PC-3 (cell line): Measurements from ENCODE around the gene KRT17. TPM values are rescaled to one million over a fixed set of nuclear protein-coding genes. Genes with fewer than 3 reads are reported as not detected.
"Not testable (repeated sequence)": the region's sequence is repeated elsewhere in the genome, so short reads cannot be mapped to it uniquely, and the experiment has no call there.

Experiments used
- ATAC-seq: fragments of 200-7000 bp; cut with Tn5 transposase; 2 replicates; pipeline ENCODE4 v1.9.1; 2020; ENCODE audit warnings: mild to moderate bottlenecking, moderate library complexity
- BruUV-seq: library from RNA; stranded (reverse); fragments of 400-500 nt; replicated peaks from 2 replicates; lab custom pipeline; 2021; lab: Mats Ljungman, UMichigan
- CTCF ChIA-PET: fragments of 300-600 bp; sonication (Branson Sonifier 250); formaldehyde crosslinking; loops from one replicate; lab custom pipeline; 2022; ENCODE audit warnings: antibody characterized with exemption; lab: Charles Lee
- POLR2A ChIA-PET: fragments of 300-600 bp; sonication (Branson Sonifier 250); formaldehyde crosslinking; loops from one replicate; lab custom pipeline; 2022; ENCODE audit warnings: antibody characterized with exemption; ENCODE audit not compliant: unreplicated experiment; lab: Charles Lee
- DNase-seq: peaks from one replicate; pipeline ENCODE4 v3.0.0-alpha.2; 2015
- H2AFZ ChIP-seq: fragments of 300-600 bp; sonication (generic); 2 replicates; pipeline ENCODE4 v1.6.0; 2016; ENCODE audit warnings: antibody characterized with exemption, low read length
- H3F3A ChIP-seq: fragments of 300-600 bp; sonication (generic); one replicate; pipeline ENCODE4 v1.6.0; 2017; ENCODE audit warnings: antibody characterized with exemption, low read length, control low read depth, mild to moderate bottlenecking; ENCODE audit not compliant: unreplicated experiment
- H3K27ac ChIP-seq: fragments of 300-600 bp; sonication (generic); 2 replicates; pipeline ENCODE4 v1.5.1; 2016; ENCODE audit warnings: mild to moderate bottlenecking, low read length
- H3K27me3 ChIP-seq: fragments of 300-600 bp; sonication (generic); 2 replicates; pipeline ENCODE4 v1.6.1; 2016; ENCODE audit warnings: low read length, mixed read lengths
- H3K36me3 ChIP-seq: fragments of 300-600 bp; sonication (generic); 2 replicates; pipeline ENCODE4 v1.6.1; 2016; ENCODE audit warnings: low read depth, mixed run types, low read length, mixed read lengths
- H3K4me1 ChIP-seq: fragments of 300-600 bp; sonication (generic); 2 replicates; pipeline ENCODE4 v1.5.1; 2016; ENCODE audit warnings: low read length; ENCODE audit not compliant: insufficient read depth
- H3K4me2 ChIP-seq: fragments of 300-600 bp; sonication (generic); 2 replicates; pipeline ENCODE4 v1.6.0; 2016; ENCODE audit warnings: low read length
- H3K4me3 ChIP-seq: fragments of 300-600 bp; sonication (generic); 2 replicates; pipeline ENCODE4 v1.5.1; 2016; ENCODE audit warnings: mild to moderate bottlenecking, low read length, mixed read lengths
- H3K79me2 ChIP-seq: fragments of 300-600 bp; sonication (generic); 2 replicates; pipeline ENCODE4 v1.6.1; 2017; ENCODE audit warnings: low read length, mixed read lengths
- H3K9ac ChIP-seq: fragments of 300-600 bp; sonication (generic); 2 replicates; pipeline ENCODE4 v1.6.0; 2016; ENCODE audit warnings: mild to moderate bottlenecking, low read length
- H3K9me2 ChIP-seq: fragments of 300-600 bp; sonication (generic); replicated peaks from 2 replicates; pipeline ENCODE4 v1.6.1; 2016; ENCODE audit warnings: mixed run types, low read length, mixed read lengths
- H3K9me3 ChIP-seq: fragments of 300-600 bp; sonication (generic); 2 replicates; pipeline ENCODE4 v1.6.1; 2016; ENCODE audit warnings: low read length, mixed read lengths
- H4K20me1 ChIP-seq: fragments of 300-600 bp; sonication (generic); 2 replicates; pipeline ENCODE4 v1.6.1; 2016; ENCODE audit warnings: low read length, mixed read lengths
- CTCF ChIP-seq: fragments of 300-600 bp; sonication (generic); conservative IDR thresholded peaks from 2 replicates; pipeline ENCODE4 v1.5.1; 2017; ENCODE audit warnings: antibody characterized with exemption, low read depth, mild to moderate bottlenecking, low read length
- EZH2 ChIP-seq: fragments of 300-600 bp; sonication (generic); IDR thresholded peaks from one replicate; pipeline ENCODE4 v1.6.1; 2017; ENCODE audit warnings: antibody characterized with exemption, mild to moderate bottlenecking, low read length; ENCODE audit not compliant: unreplicated experiment
- EZH2phosphoT487 ChIP-seq: fragments of 300-600 bp; sonication (generic); IDR thresholded peaks from 2 replicates; pipeline ENCODE4 v1.6.1; 2018; ENCODE audit warnings: mild to moderate bottlenecking, antibody characterized with exemption, low read length, borderline replicate concordance
- intact Hi-C: fragments of 100-400 bp; cut with micrococcal nuclease; formaldehyde crosslinking; loops from 2 replicates; pipeline ENCODE4 v1.9.0; 2023
- total RNA-seq: library from RNA; depleted of rRNA; stranded (reverse); fragments of >200 nt; gene quantifications from 2 replicates; pipeline ENCODE4 v1.2.3, GENCODE V29; 2014

KRT17 gene
- total RNA-seq, 1 experiment from 2014 or later, result 92.1 TPM

GRCh38 chr17:41625602-41626001 is 1.2 kb upstream of the KRT17 start:
- Histone ChIP-seq H3K27ac (peak overlapping the region; percentile 77), H3K9me3 (no peaks in the 10 kb centered on the region), H3K4me2 (no peak overlapping the region), H2AFZ (no peak overlapping the region), H3K9me2 (no peaks in the 10 kb centered on the region), H3K36me3 (no peaks in the 10 kb centered on the region), H3K27me3 (no peaks in the 10 kb centered on the region), H3F3A (no peaks in the 10 kb centered on the region), H3K4me3 (no peak overlapping the region), H3K79me2 (no peaks in the 10 kb centered on the region), H3K4me1 (peaks cover 14% of the 10 kb centered on the region; the same call in 1 of the 2 replicates), H3K9ac (peak overlapping the region; percentile 62), H4K20me1 (no peaks in the 10 kb centered on the region)
- BruUV-seq, result no TSS peak
- intact Hi-C loops, result no loop called here
- TF ChIP-seq CTCF (no peak), EZH2 (no peak), EZH2phosphoT487 (no peak)
- ATAC-seq, result no peak; the same call in 1 of the 2 replicates
- POLR2A ChIA-PET, result no interaction called here
- peak; percentile 71 for DNase-seq
- CTCF ChIA-PET, result no interaction called here

GRCh38 chr17:41623184-41623861 is 1.1 kb downstream of the KRT17 start:
- H4K20me1 ChIP-seq, BruUV-seq, H3K4me2 ChIP-seq, ATAC-seq, H3K9ac ChIP-seq, POLR2A ChIA-PET, H3K79me2 ChIP-seq, H3K9me2 ChIP-seq, H3K27me3 ChIP-seq, intact Hi-C loops, CTCF ChIA-PET, H3F3A ChIP-seq, H3K9me3 ChIP-seq, H3K4me3 ChIP-seq, DNase-seq, H3K36me3 ChIP-seq, H2AFZ ChIP-seq: not testable (repeated sequence)
- Histone ChIP-seq H3K27ac (0 out of 2 replicates have a peak overlapping the region, but pooled peaks have one; percentile 5), H3K4me1 (peaks cover 14% of the 10 kb centered on the region; the same call in 1 of the 2 replicates)

GRCh38 chr17:41622340-41623183 is 1.8 kb downstream of the KRT17 start:
- H3K4me2 ChIP-seq, H3K27me3 ChIP-seq, H3K4me3 ChIP-seq, POLR2A ChIA-PET, H3F3A ChIP-seq, H4K20me1 ChIP-seq, H3K79me2 ChIP-seq, H3K27ac ChIP-seq, H3K9me2 ChIP-seq, H3K9me3 ChIP-seq, intact Hi-C loops, H3K36me3 ChIP-seq, CTCF ChIA-PET, ATAC-seq, BruUV-seq, H3K9ac ChIP-seq, DNase-seq, H2AFZ ChIP-seq: not testable (repeated sequence)
- H3K4me1 ChIP-seq, result peaks cover 14% of the 10 kb centered on the region; the same call in 1 of the 2 replicates
